ENCODE results near the gene ARFIP1. TPM values are rescaled to one million over a fixed set of nuclear protein-coding genes. Genes with fewer than 3 reads are reported as not detected.

Gene ARFIP1
- total RNA-seq, 1 experiment from 2014 or later: 32.7 TPM

DNA sequence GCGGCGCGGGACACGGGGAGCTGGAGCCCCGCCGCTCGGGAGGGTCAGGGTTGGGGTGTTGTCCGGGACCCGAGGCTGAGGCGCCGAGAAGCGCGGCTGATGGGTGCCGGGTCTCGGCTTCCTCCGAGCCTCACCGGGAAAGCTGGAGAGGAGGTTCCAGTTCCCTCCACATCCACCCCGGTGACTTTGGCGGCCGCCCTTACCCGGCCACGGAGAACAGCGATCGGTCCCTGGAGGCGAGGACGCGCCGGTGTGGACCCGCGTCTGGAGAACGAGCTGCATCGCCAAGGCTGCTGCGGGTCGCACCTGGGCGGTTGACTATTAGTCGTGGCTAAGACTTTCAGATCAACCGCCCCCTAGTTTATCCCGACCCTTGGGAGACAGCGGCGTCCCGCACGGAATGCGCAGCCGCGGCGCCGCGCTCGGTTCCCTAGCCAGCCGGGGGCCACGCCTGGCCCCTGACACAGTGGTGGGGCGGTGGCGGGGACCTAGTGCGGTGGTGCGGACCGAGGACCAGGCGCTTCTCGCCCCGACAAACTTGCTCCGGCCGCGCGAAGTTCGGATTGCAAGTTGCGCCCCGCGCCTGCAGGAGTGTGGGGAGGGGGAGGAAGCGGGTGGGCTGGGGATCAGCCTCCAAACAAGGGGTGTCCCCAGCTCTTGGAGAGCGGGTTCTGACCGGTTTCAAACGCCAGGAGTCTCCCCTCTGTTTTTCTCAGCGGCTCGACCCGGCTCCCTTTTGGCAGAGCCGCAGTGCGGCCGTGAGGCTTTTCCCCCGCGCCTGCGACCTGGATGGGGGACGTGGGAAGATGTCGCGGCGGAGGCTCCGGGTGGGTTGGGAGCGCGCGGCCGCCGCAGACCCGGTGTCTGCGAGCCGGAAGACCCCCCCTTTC is 156.9 kb downstream of the ARFIP1 start (continued):
- TF ChIP-seq TCF7L2 (IDR thresholded peaks at IDR 0.05; ENCODE audit: borderline replicate concordance, extremely low read depth, insufficient read depth, insufficient read length): no peak
- no peak for TF ChIP-seq POLR2AphosphoS5 (IDR thresholded peaks at IDR 0.05; ENCODE audit: low read depth, low read length)
- TF ChIP-seq EZH2 (IDR thresholded peaks at IDR 0.05): 0 out of 2 replicates have a peak, but pooled peaks have one; percentile 50
- no peak for TF ChIP-seq FOSL1 (IDR thresholded peaks at IDR 0.05; ENCODE audit: low read depth)
- no peak for TF ChIP-seq CBX3 (IDR thresholded peaks at IDR 0.05; ENCODE audit: low read depth)

GRCh38 chr4:152937336-152938236 is 157.8 kb downstream of the ARFIP1 start:
- Histone ChIP-seq H3K9me2 (ENCODE audit: insufficient read depth) (no peaks in the 10 kb centered on the region), H3K4me1 (ENCODE audit: control insufficient read depth in 1 of 2, insufficient read depth in 2 of 2, low read length in 2 of 2) (peaks cover 14 to 32% of the 10 kb centered on the region in 2 experiments), H3K4me2 (ENCODE audit: low read length) (peak overlapping the region; percentile 97), H3K79me2 (ENCODE audit: insufficient read depth, low read length) (no peaks in the 10 kb centered on the region), H4K20me1 (ENCODE audit: insufficient read depth) (no peaks in the 10 kb centered on the region), H3K9me3 (ENCODE audit: control insufficient read depth in 1 of 2, insufficient read depth in 1 of 2, low read depth in 1 of 2, low read length in 2 of 2) (no peaks in the 10 kb centered on the region), H3K36me3 (ENCODE audit: control insufficient read depth in 1 of 2, insufficient read depth in 2 of 2, low read length in 2 of 2) (no peaks in the 10 kb centered on the region), H3K9ac (ENCODE audit: low read length) (peak overlapping the region; percentile 52; the same call in 1 of the 2 replicates), H3K27me3 (ENCODE audit: insufficient read depth, low read length) (peaks cover 21% of the 10 kb centered on the region; the same call in 1 of the 2 replicates), H3K4me3 (replicated peaks in 1 of 2; ENCODE audit: low read depth in 1 of 2, low read length in 2 of 2) (peak overlapping the region; percentile 60 to 66), H3K27ac (ENCODE audit: low read depth, low read length) (no peak overlapping the region), H2AFZ (ENCODE audit: low read depth, low read length, poor library complexity, severe bottlenecking) (no peak overlapping the region)
- no peak for TF ChIP-seq JUND (IDR thresholded peaks at IDR 0.05)
- TF ChIP-seq ELF1 (IDR thresholded peaks at IDR 0.05; ENCODE audit: borderline replicate concordance, low read depth): no peak
- TF ChIP-seq EZH2phosphoT487 (IDR thresholded peaks at IDR 0.05; ENCODE audit: borderline replicate concordance): peak; percentile 80; the same call in 1 of the 2 replicates
- intact Hi-C loops (cut with micrococcal nuclease): loop anchor here (5.0 kb wide), 2 partner anchors 145 to 190 kb away; no protein-coding TSS in a partner anchor
- RAD21 ChIA-PET (ENCODE audit: low non-redundant PET in 1 of 2, low total read pairs in 2 of 2, uncharacterized antibody in 2 of 2, unreplicated experiment in 2 of 2): no interaction called here
- BruUV-seq (replicated peaks): no TSS peak
- CTCF ChIA-PET: no interaction called here
- DNase-seq (ENCODE audit: low read depth, low spot score): no peak
- peak; percentile 26 for ATAC-seq
- POLR2A ChIA-PET: no interaction called here
